HepG2 (cell line): Measurements from ENCODE around the gene ZSWIM5. TPM values are rescaled to one million over a fixed set of nuclear protein-coding genes. Genes with fewer than 3 reads are reported as not detected.

Experiments
- FOXP1 ChIP-seq, 2 experiments: fragments of 450-650 bp in 1 of 2; IDR thresholded peaks; 2 replicates each; pipeline ENCODE4 v1.6.1; 2017 to 2018; ENCODE audit warnings: antibody characterized with exemption in 1 of 2
- GFI1 ChIP-seq: sonication (generic); formaldehyde crosslinking; IDR thresholded peaks from 2 replicates; pipeline ENCODE4 v1.5.0; 2020; ENCODE audit warnings: missing genetic modification reagents, mild to moderate bottlenecking, borderline replicate concordance
- HMGXB3 ChIP-seq: sonication (generic); formaldehyde crosslinking; IDR thresholded peaks from 2 replicates; pipeline ENCODE4 v1.4.0; 2020; ENCODE audit warnings: missing genetic modification reagents, borderline replicate concordance
- HNF1A ChIP-seq, 2 experiments: sonication (generic) in 1 of 2; formaldehyde crosslinking in 1 of 2; IDR thresholded peaks; 2 replicates each; pipeline versions ENCODE4 v1.4.0 to v1.6.1; 2016 to 2020; ENCODE audit warnings: borderline replicate concordance in 1 of 2, low read depth in 1 of 2, mild to moderate bottlenecking in 1 of 2, missing genetic modification reagents in 1 of 2
- KDM5A ChIP-seq: fragments of 200-600 bp; sonication (generic); IDR thresholded peaks from 2 replicates; pipeline ENCODE4 v1.7.0; 2018; ENCODE audit warnings: antibody characterized with exemption, mild to moderate bottlenecking, low read length, borderline replicate concordance
- NFKBIZ ChIP-seq: IDR thresholded peaks from 2 replicates; pipeline ENCODE4 v1.6.1; 2018; ENCODE audit warnings: missing genetic modification reagents, missing compliant biosample characterization
- ZNF180 ChIP-seq: sonication (generic); formaldehyde crosslinking; IDR thresholded peaks from 2 replicates; pipeline ENCODE4 v1.4.0; 2020; ENCODE audit warnings: low read depth, missing genetic modification reagents, borderline replicate concordance
- ZNF354B ChIP-seq: sonication (generic); formaldehyde crosslinking; IDR thresholded peaks from 2 replicates; pipeline ENCODE4 v1.8.0; 2022; ENCODE audit warnings: mild to moderate bottlenecking, missing genetic modification reagents
- ZNF407 ChIP-seq: sonication (generic); formaldehyde crosslinking; IDR thresholded peaks from one replicate; pipeline ENCODE4 v1.5.1; 2020; ENCODE audit warnings: mild to moderate bottlenecking, missing genetic modification reagents; ENCODE audit errors: not compliant biosample characterization
- ZNF691 ChIP-seq: sonication (generic); formaldehyde crosslinking; IDR thresholded peaks from 2 replicates; pipeline ENCODE4 v1.4.0; 2020; ENCODE audit warnings: missing genetic modification reagents, low read depth, mild to moderate bottlenecking, borderline replicate concordance
- polyA plus RNA-seq, 8 experiments: library from polyadenylated mRNA; depleted of rRNA in 3 of 8; stranded (reverse) in 7 of 8; unstranded in 1 of 8; fragments of >200 nt; fragmentation: Illumina TruSeq in 4 of 8; extraction: Trizol in 4 of 8; gene quantifications; 2 replicates each; pipeline versions ENCODE4 v1.2.1 to v1.2.3, GENCODE V29; 2011 to 2016; ENCODE audit warnings: low read depth in 4 of 8, missing spikeins in 1 of 8, mixed read lengths in 1 of 8; ENCODE audit not compliant: insufficient read depth in 1 of 8
- total RNA-seq, 5 experiments: library from RNA; depleted of rRNA; stranded (reverse); fragments of >200 nt; fragmentation: Illumina TruSeq; extraction: Trizol; gene quantifications; 2 replicates each; pipeline ENCODE4 v1.2.3, GENCODE V29; 2016; ENCODE audit warnings: low read depth in 1 of 5

Gene ZSWIM5
- total and polyA plus RNA-seq, 2 of the 13 experiments (the other 11 are each of a cell fraction or from before 2014, with no cell fraction given): 11.0 to 20.6 TPM

- TF ChIP-seq ZNF180 (CRISPR knock-in tag) (no peak), ZNF691 (CRISPR knock-in tag) (no peak), ZNF407 (CRISPR knock-in tag) (no peak), KDM5A (no peak), NFKBIZ (peak; percentile 64; the same call in 1 of the 2 replicates), HNF1A (IDR thresholded peaks at IDR 0.05; ENCODE audit: low read depth) (peak; percentile 73), HNF1A (CRISPR knock-in tag; IDR thresholded peaks at IDR 0.05; ENCODE audit: borderline replicate concordance) (peak; percentile 47; the same call in 1 of the 2 replicates), HMGXB3 (CRISPR knock-in tag) (0 out of 2 replicates have a peak, but pooled peaks have one; percentile 64), ZNF354B (CRISPR knock-in tag) (no peak), GFI1 (CRISPR knock-in tag) (peak; percentile 64), FOXP1 (IDR thresholded peaks at IDR 0.05) (no peak), FOXP1 (CRISPR knock-in tag; IDR thresholded peaks at IDR 0.05) (peak; percentile 92; the same call in 1 of the 2 replicates)
Measured at GRCh38 chr1:45172005-45172404, 34.4 kb downstream of the ZSWIM5 start (continued).
